Measurements from ENCODE around the gene TLE6.

The TLE6 gene

DNA sequence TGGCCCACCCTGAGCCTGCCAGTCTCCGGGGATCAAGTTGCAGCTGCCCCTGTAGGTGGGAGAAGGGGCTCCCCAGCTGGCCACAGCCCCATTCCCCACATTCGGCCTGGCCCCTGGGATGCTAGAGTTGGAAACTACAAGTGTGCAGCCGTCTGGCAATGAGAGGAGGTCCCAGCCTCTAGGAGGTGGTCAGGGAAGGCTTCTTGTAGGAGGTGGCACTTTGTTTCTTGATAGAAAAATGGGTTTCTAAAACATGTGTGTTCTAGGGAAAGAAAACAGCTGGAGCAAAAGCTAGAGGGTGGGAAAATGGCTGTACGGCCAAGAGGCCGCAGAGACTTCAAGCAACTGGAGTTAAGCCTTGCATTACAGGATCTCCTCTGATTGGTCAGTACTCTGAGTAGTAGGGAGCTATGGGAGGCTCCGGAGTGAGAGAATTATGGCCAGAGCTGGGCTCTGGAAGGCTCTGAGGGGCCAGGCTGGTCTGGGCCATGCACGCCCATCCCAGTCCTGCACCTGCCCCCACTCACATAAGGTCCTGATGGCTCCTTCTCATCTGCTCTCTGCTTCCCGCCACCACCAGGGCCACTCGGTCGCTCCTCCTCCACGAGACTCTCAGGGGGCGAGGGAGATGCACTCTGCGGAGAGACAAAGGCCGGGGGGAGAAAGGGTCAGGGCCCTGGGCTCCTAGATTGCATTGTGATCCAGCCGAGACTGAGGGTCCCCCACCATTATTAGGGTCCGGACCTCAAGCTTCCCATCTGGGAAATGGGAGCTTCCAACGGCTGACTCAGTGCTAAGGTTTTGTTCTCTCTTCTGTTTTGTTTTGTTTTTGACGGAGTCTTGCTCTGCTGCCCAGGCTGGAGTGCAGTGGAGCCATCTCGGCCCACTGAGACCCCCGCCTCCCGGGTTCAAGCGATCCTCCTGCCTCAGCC is 38.0 kb downstream of the TLE6 start:
- no peak overlapping the region for H2AK5ac ChIP-seq (ENCODE audit: low read length)
- no peak overlapping the region for H2AFZ ChIP-seq (ENCODE audit: insufficient read depth, low read length, poor library complexity)
- H3K79me1 ChIP-seq (ENCODE audit: low read length), result no peaks in the 10 kb centered on the region
- H2BK12ac ChIP-seq (ENCODE audit: low read length), result no peak overlapping the region
- H3K4me1 ChIP-seq (ENCODE audit: control insufficient read depth in 1 of 2, insufficient read depth in 2 of 2, low read length in 2 of 2), result no peaks in the 10 kb centered on the region
- no peak overlapping the region for H3K4ac ChIP-seq (ENCODE audit: low read depth, low read length)
- no peak overlapping the region for H3K23ac ChIP-seq (ENCODE audit: low read length)
- H3K14ac ChIP-seq (ENCODE audit: low read length), result no peak overlapping the region
- no peak overlapping the region for H4K8ac ChIP-seq (ENCODE audit: low read depth, low read length)
- H3K27me3 ChIP-seq (ENCODE audit: insufficient read depth, low read length), result no peaks in the 10 kb centered on the region
- H2BK5ac ChIP-seq (ENCODE audit: low read depth, low read length, poor library complexity), result no peak overlapping the region
- H3K9ac ChIP-seq (ENCODE audit: low read length), result no peak overlapping the region
- H3K4me3 ChIP-seq (ENCODE audit: low read depth, low read length), result no peak overlapping the region
- WGBS (ENCODE audit: extremely low coverage, insufficient coverage, insufficient read length), result no CpG with 5 or more reads among the region's 22 CpGs
- no peak overlapping the region for H3K27ac ChIP-seq (ENCODE audit: low read depth, low read length)
- no peak for DNase-seq
- no peak overlapping the region for H3K18ac ChIP-seq (ENCODE audit: low read length)
- H2BK120ac ChIP-seq (ENCODE audit: insufficient read depth, low read length, poor library complexity), result no peak overlapping the region
- no peak overlapping the region for H4K91ac ChIP-seq (ENCODE audit: low read depth, low read length)
- no peak overlapping the region for H4K12ac ChIP-seq (ENCODE audit: low read depth, low read length)
- no peak overlapping the region for H3K4me2 ChIP-seq (ENCODE audit: low read length)
- no peaks in the 10 kb centered on the region for H3K36me3 ChIP-seq (ENCODE audit: control insufficient read depth in 1 of 2, insufficient read depth in 2 of 2, low read length in 2 of 2)
- H3K79me2 ChIP-seq (ENCODE audit: control insufficient read depth, insufficient read depth, low read length, poor library complexity), result no peaks in the 10 kb centered on the region
- H3K9me3 ChIP-seq (ENCODE audit: insufficient read depth, low read depth, low read length), result peaks cover 1% of the 10 kb centered on the region

- H3K4me1 ChIP-seq (ENCODE audit: control insufficient read depth in 1 of 2, insufficient read depth in 2 of 2, low read length in 2 of 2), result no peaks in the 10 kb centered on the region
- no CpG with 5 or more reads among the region's 7 CpGs for WGBS (ENCODE audit: extremely low coverage, insufficient coverage, insufficient read length)
Measured at GRCh38 chr19:3017923-3018322, 40.6 kb downstream of the TLE6 start.

DNA sequence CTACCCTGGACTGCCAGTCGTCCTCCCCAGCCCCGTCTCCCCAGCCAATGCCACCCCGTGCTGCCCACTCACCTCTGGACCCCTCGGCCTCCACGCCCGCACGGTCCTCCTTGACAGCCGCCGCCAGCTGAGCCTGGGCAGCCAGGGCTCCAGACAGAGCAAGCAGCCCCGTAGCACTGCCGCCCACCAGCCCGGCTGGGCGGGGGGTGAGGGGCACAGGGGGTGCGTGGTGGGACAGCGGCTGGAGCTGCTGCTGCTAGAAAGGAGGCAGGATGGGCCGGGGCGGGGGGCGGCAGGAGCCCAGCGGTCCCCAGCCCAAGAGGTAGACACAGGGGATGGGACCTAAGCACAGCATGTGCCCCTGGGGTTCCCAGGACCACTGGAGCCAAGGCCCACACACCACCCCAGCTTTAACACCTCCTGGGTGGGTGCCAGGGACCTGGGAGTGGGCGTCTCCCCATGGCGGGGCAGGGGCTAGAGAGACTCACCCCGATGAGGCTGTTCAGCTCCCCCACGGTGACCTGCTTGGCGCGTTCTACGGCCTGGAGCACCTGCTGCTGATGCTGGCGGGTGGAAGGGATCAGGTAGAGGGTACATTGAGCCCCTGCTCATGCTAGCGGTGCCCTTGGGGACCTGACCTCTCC is 42.0 kb downstream of the TLE6 start:
- WGBS (ENCODE audit: extremely low coverage, insufficient coverage, insufficient read length), result no CpG with 5 or more reads among the region's 28 CpGs

More at GRCh38 chr19:3017923-3018322, 40.6 kb downstream of the TLE6 start:
- Histone ChIP-seq H3K23ac (ENCODE audit: low read length) (no peak overlapping the region), H3K9me3 (ENCODE audit: insufficient read depth, low read depth, low read length) (peaks cover 1% of the 10 kb centered on the region), H2BK5ac (ENCODE audit: low read depth, low read length, poor library complexity) (no peak overlapping the region), H3K4me3 (ENCODE audit: low read depth, low read length) (no peak overlapping the region), H3K27me3 (ENCODE audit: insufficient read depth, low read length) (no peaks in the 10 kb centered on the region), H3K36me3 (ENCODE audit: control insufficient read depth in 1 of 2, insufficient read depth in 2 of 2, low read length in 2 of 2) (no peaks in the 10 kb centered on the region), H2BK120ac (ENCODE audit: insufficient read depth, low read length, poor library complexity) (no peak overlapping the region), H3K9ac (ENCODE audit: low read length) (no peak overlapping the region), H4K8ac (ENCODE audit: low read depth, low read length) (no peak overlapping the region), H3K4ac (ENCODE audit: low read depth, low read length) (no peak overlapping the region), H2AFZ (ENCODE audit: insufficient read depth, low read length, poor library complexity) (no peak overlapping the region), H3K4me2 (ENCODE audit: low read length) (no peak overlapping the region), H2BK12ac (ENCODE audit: low read length) (no peak overlapping the region), H3K18ac (ENCODE audit: low read length) (no peak overlapping the region), H4K91ac (ENCODE audit: low read depth, low read length) (no peak overlapping the region), H3K27ac (ENCODE audit: low read depth, low read length) (no peak overlapping the region), H2AK5ac (ENCODE audit: low read length) (no peak overlapping the region), H3K79me1 (ENCODE audit: low read length) (no peaks in the 10 kb centered on the region), H3K79me2 (ENCODE audit: control insufficient read depth, insufficient read depth, low read length, poor library complexity) (no peaks in the 10 kb centered on the region), H4K12ac (ENCODE audit: low read depth, low read length) (no peak overlapping the region), H3K14ac (ENCODE audit: low read length) (no peak overlapping the region)
- no peak for DNase-seq

GRCh38 chr19:3020321-3020960 is 43.1 kb downstream of the TLE6 start:
- H4K12ac ChIP-seq (ENCODE audit: low read depth, low read length), result no peak overlapping the region
- DNase-seq, result no peak
- no peak overlapping the region for H2AFZ ChIP-seq (ENCODE audit: insufficient read depth, low read length, poor library complexity)
- H3K23ac ChIP-seq (ENCODE audit: low read length), result no peak overlapping the region
- no peaks in the 10 kb centered on the region for H3K79me2 ChIP-seq (ENCODE audit: control insufficient read depth, insufficient read depth, low read length, poor library complexity)
- no peak overlapping the region for H2BK12ac ChIP-seq (ENCODE audit: low read length)
- no peak overlapping the region for H2BK120ac ChIP-seq (ENCODE audit: insufficient read depth, low read length, poor library complexity)
- no peak overlapping the region for H4K91ac ChIP-seq (ENCODE audit: low read depth, low read length)
- no peak overlapping the region for H3K9ac ChIP-seq (ENCODE audit: low read length)
- H3K4me1 ChIP-seq (ENCODE audit: control insufficient read depth in 1 of 2, insufficient read depth in 2 of 2, low read length in 2 of 2), result peaks cover under 1 to 8% of the 10 kb centered on the region in 2 experiments
- H3K9me3 ChIP-seq (ENCODE audit: insufficient read depth, low read depth, low read length), result peaks cover 1% of the 10 kb centered on the region
- H4K8ac ChIP-seq (ENCODE audit: low read depth, low read length), result no peak overlapping the region
- WGBS (ENCODE audit: extremely low coverage, insufficient coverage, insufficient read length), result no CpG with 5 or more reads among the region's 18 CpGs
- no peak overlapping the region for H3K27ac ChIP-seq (ENCODE audit: low read depth, low read length)
- H3K4me2 ChIP-seq (ENCODE audit: low read length), result no peak overlapping the region
- H3K79me1 ChIP-seq (ENCODE audit: low read length), result no peaks in the 10 kb centered on the region
- H3K4me3 ChIP-seq (ENCODE audit: low read depth, low read length), result no peak overlapping the region
- no peak overlapping the region for H3K18ac ChIP-seq (ENCODE audit: low read length)
- no peak overlapping the region for H2BK5ac ChIP-seq (ENCODE audit: low read depth, low read length, poor library complexity)
- H3K27me3 ChIP-seq (ENCODE audit: insufficient read depth, low read length), result peaks cover 4% of the 10 kb centered on the region
- no peaks in the 10 kb centered on the region for H3K36me3 ChIP-seq (ENCODE audit: control insufficient read depth in 1 of 2, insufficient read depth in 2 of 2, low read length in 2 of 2)
- no peak overlapping the region for H3K4ac ChIP-seq (ENCODE audit: low read depth, low read length)
- H2AK5ac ChIP-seq (ENCODE audit: low read length), result no peak overlapping the region
- no peak overlapping the region for H3K14ac ChIP-seq (ENCODE audit: low read length)

More for the DNA sequence above, 42.0 kb downstream of the TLE6 start:
- Histone ChIP-seq H3K36me3 (ENCODE audit: control insufficient read depth in 1 of 2, insufficient read depth in 2 of 2, low read length in 2 of 2) (no peaks in the 10 kb centered on the region), H3K18ac (ENCODE audit: low read length) (no peak overlapping the region), H3K4ac (ENCODE audit: low read depth, low read length) (no peak overlapping the region), H2BK120ac (ENCODE audit: insufficient read depth, low read length, poor library complexity) (no peak overlapping the region), H3K4me1 (ENCODE audit: control insufficient read depth in 1 of 2, insufficient read depth in 2 of 2, low read length in 2 of 2) (no peaks in the 10 kb centered on the region), H3K4me3 (ENCODE audit: low read depth, low read length) (no peak overlapping the region), H3K79me1 (ENCODE audit: low read length) (no peaks in the 10 kb centered on the region), H3K79me2 (ENCODE audit: control insufficient read depth, insufficient read depth, low read length, poor library complexity) (no peaks in the 10 kb centered on the region), H3K27ac (ENCODE audit: low read depth, low read length) (no peak overlapping the region), H3K4me2 (ENCODE audit: low read length) (no peak overlapping the region), H3K27me3 (ENCODE audit: insufficient read depth, low read length) (no peaks in the 10 kb centered on the region), H2BK5ac (ENCODE audit: low read depth, low read length, poor library complexity) (no peak overlapping the region), H2AFZ (ENCODE audit: insufficient read depth, low read length, poor library complexity) (no peak overlapping the region), H3K23ac (ENCODE audit: low read length) (no peak overlapping the region), H3K9ac (ENCODE audit: low read length) (no peak overlapping the region), H4K12ac (ENCODE audit: low read depth, low read length) (no peak overlapping the region), H3K14ac (ENCODE audit: low read length) (no peak overlapping the region), H2BK12ac (ENCODE audit: low read length) (no peak overlapping the region), H2AK5ac (ENCODE audit: low read length) (no peak overlapping the region), H4K91ac (ENCODE audit: low read depth, low read length) (no peak overlapping the region), H3K9me3 (ENCODE audit: insufficient read depth, low read depth, low read length) (peaks cover 1% of the 10 kb centered on the region), H4K8ac (ENCODE audit: low read depth, low read length) (no peak overlapping the region)
- DNase-seq, result no peak

Measured in trophoblast cell (in vitro differentiated cells and primary cell).